ENCODE data around the gene NPAT. TPM values are rescaled to one million over a fixed set of nuclear protein-coding genes. Genes with fewer than 3 reads are reported as not detected.

The NPAT gene
- total RNA-seq, 1 experiment from 2014 or later = 18.6 TPM

DNA sequence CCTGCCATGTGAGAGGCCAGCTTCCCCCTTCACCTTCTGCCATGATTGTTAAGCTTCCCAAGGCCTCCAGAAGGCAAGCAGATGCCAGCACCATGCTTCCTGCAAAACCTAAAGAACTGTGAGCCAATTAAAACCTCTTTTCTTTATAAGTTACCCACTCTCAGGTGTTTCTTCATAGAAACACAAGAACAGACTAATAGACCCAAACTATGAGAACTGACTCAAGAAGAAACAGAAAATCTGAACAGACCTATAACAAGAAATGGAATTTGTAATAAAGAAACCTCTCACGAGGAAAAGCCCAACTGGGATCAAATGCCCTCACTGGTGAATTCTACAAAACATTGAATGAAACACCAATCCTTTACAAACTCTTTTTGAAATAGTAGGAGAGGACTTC is 12.0 kb downstream of the NPAT start:
- POLR2A ChIA-PET (ENCODE audit: unreplicated experiment) = no interaction called here
- BruUV-seq (replicated peaks) = no TSS peak
- peaks cover 46% of the 10 kb centered on the region for H3K79me2 ChIP-seq (ENCODE audit: low read depth)

DNA sequence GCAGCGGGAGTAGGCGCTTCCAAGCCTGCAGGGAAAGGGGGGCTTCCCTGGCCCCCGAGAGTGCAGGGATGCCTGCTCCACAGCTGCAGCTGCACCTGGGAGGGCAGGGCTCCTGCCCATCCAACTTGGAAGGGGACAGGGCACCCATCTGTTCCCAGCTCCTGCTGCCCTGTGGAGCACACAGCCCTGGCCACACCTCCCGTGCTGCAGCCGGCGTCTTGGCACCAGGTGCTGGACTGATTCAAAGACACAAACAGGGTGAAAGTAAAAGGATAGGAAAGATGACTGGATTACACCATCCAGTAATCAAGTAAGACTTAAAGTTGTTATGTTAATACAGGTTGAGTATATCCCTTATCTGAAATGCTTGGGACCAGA is 14.8 kb downstream of the NPAT start:
- Histone ChIP-seq H2AFZ (no peak overlapping the region), H3K4me1 (replicated peaks; ENCODE audit: insufficient read depth) (no peaks in the 10 kb centered on the region), H3K9me3 (ENCODE audit: insufficient read depth, low read depth) (peaks cover 14% of the 10 kb centered on the region), H3K9me2 (ENCODE audit: insufficient read depth) (no peaks in the 10 kb centered on the region; the same call in 1 of the 2 replicates), H3K27ac (no peak overlapping the region), H3K79me2 (ENCODE audit: low read depth) (peaks cover 22% of the 10 kb centered on the region), H3K36me3 (ENCODE audit: low read depth) (peaks cover 34% of the 10 kb centered on the region), H4K20me1 (ENCODE audit: insufficient read depth) (no peaks in the 10 kb centered on the region), H3K4me3 (no peak overlapping the region), H3F3A (ENCODE audit: insufficient read depth, low read depth) (no peaks in the 10 kb centered on the region), H3K27me3 (ENCODE audit: insufficient read depth, low read depth) (no peaks in the 10 kb centered on the region), H3K4me2 (no peak overlapping the region)
- DNase-seq = no peak
- ChIA-PET CTCF (no interaction called here), POLR2A (ENCODE audit: unreplicated experiment) (no interaction called here)
- no peak for TF ChIP-seq EZH2 (IDR thresholded peaks at IDR 0.05; ENCODE audit: low read depth)
- TF ChIP-seq, protein P1, sequence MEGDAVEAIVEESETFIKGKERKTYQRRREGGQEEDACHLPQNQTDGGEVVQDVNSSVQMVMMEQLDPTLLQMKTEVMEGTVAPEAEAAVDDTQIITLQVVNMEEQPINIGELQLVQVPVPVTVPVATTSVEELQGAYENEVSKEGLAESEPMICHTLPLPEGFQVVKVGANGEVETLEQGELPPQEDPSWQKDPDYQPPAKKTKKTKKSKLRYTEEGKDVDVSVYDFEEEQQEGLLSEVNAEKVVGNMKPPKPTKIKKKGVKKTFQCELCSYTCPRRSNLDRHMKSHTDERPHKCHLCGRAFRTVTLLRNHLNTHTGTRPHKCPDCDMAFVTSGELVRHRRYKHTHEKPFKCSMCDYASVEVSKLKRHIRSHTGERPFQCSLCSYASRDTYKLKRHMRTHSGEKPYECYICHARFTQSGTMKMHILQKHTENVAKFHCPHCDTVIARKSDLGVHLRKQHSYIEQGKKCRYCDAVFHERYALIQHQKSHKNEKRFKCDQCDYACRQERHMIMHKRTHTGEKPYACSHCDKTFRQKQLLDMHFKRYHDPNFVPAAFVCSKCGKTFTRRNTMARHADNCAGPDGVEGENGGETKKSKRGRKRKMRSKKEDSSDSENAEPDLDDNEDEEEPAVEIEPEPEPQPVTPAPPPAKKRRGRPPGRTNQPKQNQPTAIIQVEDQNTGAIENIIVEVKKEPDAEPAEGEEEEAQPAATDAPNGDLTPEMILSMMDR (conservative IDR thresholded peaks at IDR 0.05) = no peak
- no TSS peak for BruUV-seq (replicated peaks)
- intact Hi-C loops (cut with micrococcal nuclease; ENCODE audit: unreplicated experiment) = no loop called here

More for the DNA sequence above, 12.0 kb downstream of the NPAT start:
- Histone ChIP-seq H3K9me3 (ENCODE audit: insufficient read depth, low read depth) (peaks cover 7% of the 10 kb centered on the region; the same call in 1 of the 2 replicates), H2AFZ (no peak overlapping the region), H3K4me2 (no peak overlapping the region), H3K27ac (no peak overlapping the region), H4K20me1 (ENCODE audit: insufficient read depth) (0 out of 2 replicates have a peak, but pooled peaks cover 5% of the 10 kb centered on the region), H3F3A (ENCODE audit: insufficient read depth, low read depth) (no peaks in the 10 kb centered on the region), H3K9me2 (ENCODE audit: insufficient read depth) (no peaks in the 10 kb centered on the region), H3K36me3 (ENCODE audit: low read depth) (peaks cover 25% of the 10 kb centered on the region), H3K4me3 (no peak overlapping the region), H3K4me1 (replicated peaks; ENCODE audit: insufficient read depth) (no peaks in the 10 kb centered on the region), H3K27me3 (ENCODE audit: insufficient read depth, low read depth) (no peaks in the 10 kb centered on the region)
- no peak for DNase-seq
- intact Hi-C loops (cut with micrococcal nuclease; ENCODE audit: unreplicated experiment) = no loop called here
- CTCF ChIA-PET = no interaction called here
- TF ChIP-seq, protein P1 (conservative IDR thresholded peaks at IDR 0.05) = no peak
- TF ChIP-seq EZH2 (IDR thresholded peaks at IDR 0.05; ENCODE audit: low read depth) = no peak

DNA sequence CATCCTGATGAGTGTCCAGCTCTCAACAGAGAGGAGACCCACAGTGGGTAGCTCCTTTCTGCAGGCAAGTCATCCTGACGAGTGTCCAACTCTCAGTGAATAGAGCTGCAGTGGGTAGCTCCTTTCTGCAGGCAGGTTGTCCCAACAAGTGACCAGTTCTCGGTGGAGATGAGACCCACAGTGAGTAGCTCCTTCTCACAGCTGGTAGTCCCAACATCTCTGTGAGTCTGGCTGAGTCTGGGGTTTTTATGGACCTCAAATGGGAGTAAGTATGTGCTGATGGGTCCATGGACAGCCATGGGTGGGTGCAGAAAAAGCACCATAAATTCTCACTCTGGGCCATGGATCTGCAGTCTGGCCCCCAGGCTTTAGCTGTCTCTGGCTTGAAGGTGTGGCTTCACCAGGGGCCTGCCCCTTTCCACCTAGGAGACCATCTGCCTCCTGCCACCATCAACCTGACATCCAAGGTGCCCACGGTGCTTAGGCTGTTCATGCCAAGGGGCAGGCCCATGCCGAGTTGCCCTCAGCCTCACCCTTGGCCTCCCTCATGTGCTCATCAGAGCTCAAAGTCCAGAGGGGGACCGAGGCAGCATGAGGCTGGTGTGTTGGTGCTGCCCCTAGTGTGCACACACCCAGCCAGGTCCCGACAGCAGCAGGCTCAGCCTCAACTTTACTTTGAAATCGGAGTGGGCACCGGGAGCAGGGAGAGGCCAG is 15.3 kb downstream of the NPAT start:
- Histone ChIP-seq H3F3A (ENCODE audit: insufficient read depth, low read depth) (no peaks in the 10 kb centered on the region), H4K20me1 (ENCODE audit: insufficient read depth) (no peaks in the 10 kb centered on the region), H3K36me3 (ENCODE audit: low read depth) (peaks cover 34% of the 10 kb centered on the region), H3K79me2 (ENCODE audit: low read depth) (peaks cover 20% of the 10 kb centered on the region; the same call in 1 of the 2 replicates), H3K9me2 (ENCODE audit: insufficient read depth) (no peaks in the 10 kb centered on the region; the same call in 1 of the 2 replicates), H3K4me1 (replicated peaks; ENCODE audit: insufficient read depth) (no peaks in the 10 kb centered on the region), H3K27ac (no peak overlapping the region), H3K27me3 (ENCODE audit: insufficient read depth, low read depth) (no peaks in the 10 kb centered on the region), H3K9me3 (ENCODE audit: insufficient read depth, low read depth) (peaks cover 14% of the 10 kb centered on the region), H2AFZ (no peak overlapping the region), H3K4me3 (no peak overlapping the region), H3K4me2 (no peak overlapping the region)
- ChIA-PET POLR2A (ENCODE audit: unreplicated experiment) (no interaction called here), CTCF (no interaction called here)
- intact Hi-C loops (cut with micrococcal nuclease; ENCODE audit: unreplicated experiment) = no loop called here
- TF ChIP-seq, protein P1 (conservative IDR thresholded peaks at IDR 0.05) = no peak
- TF ChIP-seq EZH2 (IDR thresholded peaks at IDR 0.05; ENCODE audit: low read depth) = no peak
- DNase-seq = no peak
- no TSS peak for BruUV-seq (replicated peaks)
